Type B pancreatic cell (in vitro differentiated cells): ENCODE measurements around the gene COL9A3. TPM values are rescaled to one million over a fixed set of nuclear protein-coding genes. Genes with fewer than 3 reads are reported as not detected.

ENCODE experiments used
- DNase-seq: peaks from one replicate; pipeline ENCODE4 v3.0.0; 2021; ENCODE audit warnings: mixed read lengths; ENCODE audit not compliant: unreplicated experiment; ENCODE audit errors: extremely low spot score
- H3K27ac Mint-ChIP-seq: 2 replicates; pipeline ENCODE4 v1.8.0; 2021; ENCODE audit warnings: mild to moderate bottlenecking, mixed read lengths
- H3K27me3 Mint-ChIP-seq: 2 replicates; pipeline ENCODE4 v1.8.0; 2021; ENCODE audit warnings: mixed read lengths
- H3K36me3 Mint-ChIP-seq: 2 replicates; pipeline ENCODE4 v1.8.0; 2021; ENCODE audit warnings: mixed read lengths
- H3K4me1 Mint-ChIP-seq: one replicate; pipeline ENCODE4 v1.8.0; 2021; ENCODE audit warnings: mixed read lengths; ENCODE audit not compliant: unreplicated experiment
- H3K4me3 Mint-ChIP-seq: 2 replicates; pipeline ENCODE4 v1.8.0; 2021; ENCODE audit warnings: mild to moderate bottlenecking, mixed read lengths
- H3K9me3 Mint-ChIP-seq: 2 replicates; pipeline ENCODE4 v1.8.0; 2021; ENCODE audit warnings: mixed read lengths
- CTCF ChIP-seq: fragments of 200-600 bp; sonication (generic); conservative IDR thresholded peaks from 2 replicates; pipeline ENCODE4 v1.5.0; 2021; ENCODE audit warnings: antibody characterized with exemption, mild to moderate bottlenecking
- total RNA-seq: library from RNA; stranded (reverse); gene quantifications from 2 replicates; pipeline ENCODE4 v1.2.1, GENCODE V29; 2021; ENCODE audit warnings: low replicate concordance

The COL9A3 gene
- total RNA-seq, 1 donor from 2014 or later: 21.2 TPM

DNA sequence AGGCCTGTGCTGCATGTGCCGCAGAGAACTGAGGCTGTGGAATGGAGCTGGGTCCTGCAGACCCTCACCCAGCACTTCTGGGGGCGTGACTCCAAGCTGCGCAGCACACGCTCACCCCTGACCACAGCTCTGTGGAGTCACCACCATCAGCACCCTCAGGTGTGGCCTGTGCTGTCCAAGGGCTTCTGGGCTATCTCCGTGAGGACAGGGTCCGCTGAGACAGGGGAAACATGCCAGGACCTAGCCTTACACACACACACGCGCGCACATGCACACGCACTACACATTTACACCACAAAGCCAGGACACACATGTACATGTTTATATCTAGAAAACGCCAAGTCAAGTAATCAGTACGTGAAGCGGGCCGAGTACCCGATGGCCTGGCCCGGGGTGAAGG, 71.6 kb downstream of the COL9A3 start:
- H3K27me3 Mint-ChIP-seq: no peaks in the 10 kb centered on the region
- no peak for TF ChIP-seq CTCF
- no peak overlapping the region for H3K27ac Mint-ChIP-seq
- H3K4me1 Mint-ChIP-seq: peaks cover 5% of the 10 kb centered on the region
- no peak for DNase-seq
- no peaks in the 10 kb centered on the region for H3K9me3 Mint-ChIP-seq
- no peak overlapping the region for H3K4me3 Mint-ChIP-seq
- H3K36me3 Mint-ChIP-seq: peaks cover 13% of the 10 kb centered on the region

DNA sequence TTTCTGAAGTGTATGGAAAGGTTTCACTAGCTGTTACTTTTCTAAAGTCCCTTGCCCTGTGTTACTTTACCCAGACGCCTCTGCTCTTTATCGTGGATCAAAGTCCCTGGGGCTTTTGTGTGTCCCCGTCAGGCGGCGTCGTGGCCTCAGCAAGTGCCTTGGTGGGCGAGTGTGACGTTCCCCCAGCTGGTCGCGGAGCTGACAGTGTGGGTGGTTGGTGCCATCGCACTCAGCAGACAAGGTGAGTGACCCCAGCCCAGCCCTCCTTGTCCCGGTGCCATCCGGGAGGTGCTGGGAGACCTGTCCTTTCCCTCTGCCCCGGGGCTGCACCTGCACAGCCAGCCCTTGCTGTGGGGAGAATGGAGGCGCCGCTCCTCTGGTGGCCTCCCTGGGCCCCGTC, 72.1 kb downstream of the COL9A3 start:
- H3K36me3 Mint-ChIP-seq: peaks cover 13% of the 10 kb centered on the region
- H3K27ac Mint-ChIP-seq: no peak overlapping the region
- TF ChIP-seq CTCF: no peak
- H3K4me1 Mint-ChIP-seq: peaks cover 5% of the 10 kb centered on the region
- no peaks in the 10 kb centered on the region for H3K9me3 Mint-ChIP-seq
- H3K27me3 Mint-ChIP-seq: no peaks in the 10 kb centered on the region
- no peak for DNase-seq
- no peak overlapping the region for H3K4me3 Mint-ChIP-seq

- Mint-ChIP-seq H3K27me3 (no peaks in the 10 kb centered on the region), H3K4me3 (no peak overlapping the region)
These were observed 72.6 kb downstream of the COL9A3 start for GRCh38 chr20:62889411-62889810.

GRCh38 chr20:62889871-62890270, 73.0 kb downstream of the COL9A3 start:
- peaks cover 13% of the 10 kb centered on the region for H3K36me3 Mint-ChIP-seq
- no peak overlapping the region for H3K4me3 Mint-ChIP-seq
- no peak for TF ChIP-seq CTCF
- no peak for DNase-seq
- H3K27me3 Mint-ChIP-seq: no peaks in the 10 kb centered on the region
- H3K9me3 Mint-ChIP-seq: no peaks in the 10 kb centered on the region
- H3K27ac Mint-ChIP-seq: no peak overlapping the region
- peaks cover 5% of the 10 kb centered on the region for H3K4me1 Mint-ChIP-seq

More at GRCh38 chr20:62889411-62889810, 72.6 kb downstream of the COL9A3 start:
- Mint-ChIP-seq H3K36me3 (peaks cover 13% of the 10 kb centered on the region), H3K9me3 (no peaks in the 10 kb centered on the region), H3K27ac (no peak overlapping the region), H3K4me1 (peaks cover 5% of the 10 kb centered on the region)
- no peak for DNase-seq
- TF ChIP-seq CTCF: no peak

DNA sequence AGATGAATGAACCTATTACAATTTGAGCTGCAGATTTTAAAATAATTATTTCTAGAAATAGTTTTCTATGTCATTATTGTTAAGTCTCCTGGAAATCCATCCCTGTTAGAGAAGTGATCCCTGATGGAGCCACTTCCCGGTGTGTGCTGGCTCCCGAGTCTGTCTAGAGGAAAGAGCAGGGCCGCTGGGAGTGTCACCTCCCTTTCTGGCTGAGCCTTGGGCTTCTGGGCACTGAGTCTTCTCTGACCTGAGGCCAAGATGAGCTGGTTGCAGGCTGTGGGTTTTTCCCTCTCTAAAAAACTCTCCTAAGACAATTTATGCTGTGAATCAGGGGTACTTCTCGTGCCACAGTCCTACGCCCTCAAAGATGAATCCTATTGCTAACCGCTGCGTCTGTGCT, 73.6 kb downstream of the COL9A3 start:
- H3K36me3 Mint-ChIP-seq: peaks cover 17% of the 10 kb centered on the region
- no peak overlapping the region for H3K27ac Mint-ChIP-seq
- TF ChIP-seq CTCF: no peak
- peaks cover 5% of the 10 kb centered on the region for H3K4me1 Mint-ChIP-seq
- H3K9me3 Mint-ChIP-seq: no peaks in the 10 kb centered on the region
- DNase-seq: no peak
- no peak overlapping the region for H3K4me3 Mint-ChIP-seq
- no peaks in the 10 kb centered on the region for H3K27me3 Mint-ChIP-seq

Other genes starting within 250 kb of the COL9A3 start
- 2.6 and 5.3 TPM in 2 replicates for gene SLCO4A1, start 174.5 kb upstream of the COL9A3 start, total RNA-seq
- 0.24 TPM in 1 of 2 replicates, not detected in the other for gene NTSR1, start 108.2 kb upstream of the COL9A3 start, total RNA-seq
- 8.4 and 14.6 TPM in 2 replicates for gene MRGBP, start 20.6 kb upstream of the COL9A3 start, total RNA-seq
- gene OGFR, start 12.2 kb upstream of the COL9A3 start, total RNA-seq: 42.8 and 49.6 TPM in 2 replicates
- 6.1 and 11.8 TPM in 2 replicates for gene TCFL5, start 44.8 kb downstream of the COL9A3 start, total RNA-seq
- gene DIDO1, start 109.5 kb downstream of the COL9A3 start, total RNA-seq: 49.7 and 58.1 TPM in 2 replicates
- gene GID8, start 121.1 kb downstream of the COL9A3 start, total RNA-seq: 55.8 and 68.7 TPM in 2 replicates
- gene SLC17A9, start 135.7 kb downstream of the COL9A3 start, total RNA-seq: 3.9 and 5.6 TPM in 2 replicates
- not detected in 2 replicates for gene BHLHE23, start 189.9 kb downstream of the COL9A3 start, total RNA-seq